Tibial nerve (tissue), 4 donors: ENCODE results near the gene KRTAP3-1. TPM values are rescaled to one million over a fixed set of nuclear protein-coding genes. Genes with fewer than 3 reads are reported as not detected.

Experiments
- DNase-seq, 2 donors: peaks; one replicate each; pipeline ENCODE4 v3.0.0-alpha.2; 2019; ENCODE audit warnings: low spot score in 2 of 2
- H3K27ac ChIP-seq, 4 donors: fragments of 200-600 bp; sonication (generic) in 3 of 4; one replicate each; pipeline ENCODE4 v1.5.1; 2017 to 2019; ENCODE audit warnings: mild to moderate bottlenecking in 1 of 4
- H3K27me3 ChIP-seq, 2 donors: fragments of 200-600 bp; sonication (generic) in 1 of 2; one replicate each; pipeline versions ENCODE4 v1.5.1 to v1.6.0; 2017 to 2019
- H3K36me3 ChIP-seq, 3 donors: fragments of 200-600 bp; sonication (generic); one replicate each; pipeline ENCODE4 v1.5.1; 2018 to 2019
- H3K4me1 ChIP-seq, 4 donors: fragments of 200-600 bp; sonication (generic) in 3 of 4; one replicate each; pipeline ENCODE4 v1.5.1; 2017 to 2019
- H3K4me3 ChIP-seq, 4 donors: fragments of 200-600 bp; sonication (generic) in 3 of 4; one replicate each; pipeline ENCODE4 v1.5.1; 2017 to 2019; ENCODE audit warnings: mild to moderate bottlenecking in 1 of 4, moderate library complexity in 1 of 4
- H3K9me3 ChIP-seq, 4 donors: fragments of 200-600 bp; sonication (generic) in 3 of 4; one replicate each; pipeline ENCODE4 v1.5.1; 2017 to 2019
- EP300 ChIP-seq, 2 donors: sonication (generic); formaldehyde crosslinking; IDR thresholded peaks; one replicate each; pipeline ENCODE4 v1.6.1; 2017; ENCODE audit warnings: antibody characterized with exemption in 2 of 2, mild to moderate bottlenecking in 1 of 2
- POLR2A ChIP-seq, 2 donors: fragments of 450-650 bp; IDR thresholded peaks; one replicate each; pipeline ENCODE4 v1.6.1; 2017; ENCODE audit warnings: antibody characterized with exemption in 2 of 2, mild to moderate bottlenecking in 2 of 2, moderate library complexity in 2 of 2
- WGBS, 2 donors: methylation state at CpG; one replicate each; pipeline ENCODE4 v1.1.5; 2018; 5-methylcytosine and 5-hydroxymethylcytosine counted together
- total RNA-seq, 4 donors: library from RNA; depleted of rRNA; stranded (reverse); fragments of >200 nt; gene quantifications; one replicate each; pipeline ENCODE4 v1.1.0, GENCODE V29; 2016
- TF ChIP-seq, protein P1 (sequence below), 5 experiments: fragments of 200-600 bp in 3 of 5; fragments of 450-650 bp in 2 of 5; sonication (generic) in 3 of 5; IDR thresholded peaks; one replicate each; pipeline ENCODE4 v1.5.1; 2016 to 2019; ENCODE audit warnings: antibody characterized with exemption in 5 of 5, mild to moderate bottlenecking in 3 of 5, moderate library complexity in 2 of 5

The KRTAP3-1 gene
- total RNA-seq, 4 donors from 2014 or later = not detected

DNA sequence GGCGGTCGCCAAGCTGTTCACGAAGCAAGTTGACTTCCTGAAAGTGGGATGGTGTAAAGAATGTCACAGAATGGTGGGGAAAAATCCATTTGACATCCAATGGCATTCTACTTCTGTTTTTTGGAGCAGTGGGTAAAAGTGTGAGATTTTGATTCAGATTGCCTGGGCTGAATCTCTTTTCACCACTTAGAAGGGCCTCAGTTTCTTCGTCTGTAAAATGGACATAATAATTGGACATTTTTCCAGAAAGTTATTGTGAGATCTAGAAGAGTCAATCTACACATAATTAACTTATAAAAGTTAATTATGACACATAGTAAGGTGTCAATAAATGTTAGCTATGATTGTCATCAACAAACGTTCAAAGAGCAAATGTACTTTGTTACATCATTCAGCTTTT is 27.8 kb downstream of the KRTAP3-1 start:
- H3K36me3 ChIP-seq = no peaks in the 10 kb centered on the region
- 44 to 51% methylated on average over 5 of the region's 5 CpGs for WGBS, 2 donors
- H3K9me3 ChIP-seq = no peaks in the 10 kb centered on the region
- peaks cover 0 to 10% (median 0%) of the 10 kb centered on the region in 4 donors for H3K4me1 ChIP-seq
- DNase-seq = no peak
- H3K27me3 ChIP-seq = peaks cover 0 to 4% of the 10 kb centered on the region in 2 donors
- TF ChIP-seq POLR2A (IDR thresholded peaks at IDR 0.05) (no peak), EP300 (IDR thresholded peaks at IDR 0.05) (no peak)
- TF ChIP-seq, protein P1, sequence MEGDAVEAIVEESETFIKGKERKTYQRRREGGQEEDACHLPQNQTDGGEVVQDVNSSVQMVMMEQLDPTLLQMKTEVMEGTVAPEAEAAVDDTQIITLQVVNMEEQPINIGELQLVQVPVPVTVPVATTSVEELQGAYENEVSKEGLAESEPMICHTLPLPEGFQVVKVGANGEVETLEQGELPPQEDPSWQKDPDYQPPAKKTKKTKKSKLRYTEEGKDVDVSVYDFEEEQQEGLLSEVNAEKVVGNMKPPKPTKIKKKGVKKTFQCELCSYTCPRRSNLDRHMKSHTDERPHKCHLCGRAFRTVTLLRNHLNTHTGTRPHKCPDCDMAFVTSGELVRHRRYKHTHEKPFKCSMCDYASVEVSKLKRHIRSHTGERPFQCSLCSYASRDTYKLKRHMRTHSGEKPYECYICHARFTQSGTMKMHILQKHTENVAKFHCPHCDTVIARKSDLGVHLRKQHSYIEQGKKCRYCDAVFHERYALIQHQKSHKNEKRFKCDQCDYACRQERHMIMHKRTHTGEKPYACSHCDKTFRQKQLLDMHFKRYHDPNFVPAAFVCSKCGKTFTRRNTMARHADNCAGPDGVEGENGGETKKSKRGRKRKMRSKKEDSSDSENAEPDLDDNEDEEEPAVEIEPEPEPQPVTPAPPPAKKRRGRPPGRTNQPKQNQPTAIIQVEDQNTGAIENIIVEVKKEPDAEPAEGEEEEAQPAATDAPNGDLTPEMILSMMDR (IDR thresholded peaks at IDR 0.05) = no peak
- no peak overlapping the region for H3K27ac ChIP-seq
- no peak overlapping the region for H3K4me3 ChIP-seq

DNA sequence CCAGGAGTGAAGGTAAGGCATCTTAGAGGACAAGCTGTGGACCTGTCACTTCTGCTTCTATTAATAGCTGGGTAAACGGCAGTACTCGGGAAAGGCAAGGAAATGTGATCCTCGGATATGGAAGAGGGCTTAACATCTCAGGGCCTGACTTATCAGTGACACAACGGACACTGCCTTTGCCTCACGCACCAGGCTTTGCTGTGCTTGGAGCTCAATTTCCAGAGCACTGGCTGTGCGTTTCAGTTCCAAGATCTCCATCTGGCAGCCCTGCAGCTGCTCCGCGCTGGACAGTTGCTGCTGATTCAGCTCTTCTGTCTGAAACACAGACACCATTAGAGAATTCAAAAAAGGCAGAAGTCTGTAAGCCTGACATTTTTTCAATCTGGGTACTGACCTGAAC is 28.3 kb downstream of the KRTAP3-1 start:
- TF ChIP-seq EP300 (IDR thresholded peaks at IDR 0.05) = no peak
- TF ChIP-seq, protein P1 (IDR thresholded peaks at IDR 0.05) = no peak
- no peak for TF ChIP-seq POLR2A (IDR thresholded peaks at IDR 0.05)
- H3K27ac ChIP-seq = no peak overlapping the region
- H3K4me1 ChIP-seq = peaks cover 0 to 10% (median 0%) of the 10 kb centered on the region in 4 donors
- H3K4me3 ChIP-seq = no peak overlapping the region
- H3K27me3 ChIP-seq = peaks cover 0 to 4% of the 10 kb centered on the region in 2 donors
- no peaks in the 10 kb centered on the region for H3K9me3 ChIP-seq
- WGBS, 2 donors = 15 to 25% methylated on average over 8 of the region's 8 CpGs
- H3K36me3 ChIP-seq = no peaks in the 10 kb centered on the region
- no peak for DNase-seq

DNA sequence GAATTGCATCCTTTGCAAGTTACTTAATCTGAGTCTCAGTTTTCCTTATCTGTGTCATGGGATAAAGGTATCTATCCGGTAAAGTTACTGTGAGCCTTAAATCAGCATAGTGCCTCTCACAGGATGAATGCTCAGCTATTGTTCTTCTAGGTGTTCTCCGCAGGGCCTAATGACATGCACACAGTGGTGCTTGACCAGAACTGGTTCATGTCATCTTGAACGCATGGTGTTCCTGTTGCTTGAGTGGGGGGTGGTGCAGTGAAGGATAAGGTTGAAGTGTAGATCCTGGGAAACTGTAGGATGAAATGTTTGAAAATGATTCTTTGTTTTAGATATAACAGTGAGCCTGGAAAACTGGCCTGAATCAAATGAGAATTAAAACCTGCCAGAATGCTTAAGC is 28.8 kb downstream of the KRTAP3-1 start:
- no peaks in the 10 kb centered on the region for H3K9me3 ChIP-seq
- no peaks in the 10 kb centered on the region for H3K36me3 ChIP-seq
- H3K4me3 ChIP-seq = no peak overlapping the region
- TF ChIP-seq POLR2A (IDR thresholded peaks at IDR 0.05) (no peak), EP300 (IDR thresholded peaks at IDR 0.05) (no peak)
- TF ChIP-seq, protein P1 (IDR thresholded peaks at IDR 0.05) = no peak
- 91 to 95% methylated on average over 3 of the region's 3 CpGs for WGBS, 2 donors
- H3K4me1 ChIP-seq = peaks cover 0 to 10% (median 0%) of the 10 kb centered on the region in 4 donors
- no peak for DNase-seq
- no peak overlapping the region for H3K27ac ChIP-seq
- H3K27me3 ChIP-seq = peaks cover 0 to 4% of the 10 kb centered on the region in 2 donors

- H3K4me3 ChIP-seq = no peak overlapping the region
- WGBS, 2 donors = 70 to 80% methylated on average over 13 of the region's 13 CpGs
Measured at GRCh38 chr17:40978575-40979151, 30.3 kb downstream of the KRTAP3-1 start.

DNA sequence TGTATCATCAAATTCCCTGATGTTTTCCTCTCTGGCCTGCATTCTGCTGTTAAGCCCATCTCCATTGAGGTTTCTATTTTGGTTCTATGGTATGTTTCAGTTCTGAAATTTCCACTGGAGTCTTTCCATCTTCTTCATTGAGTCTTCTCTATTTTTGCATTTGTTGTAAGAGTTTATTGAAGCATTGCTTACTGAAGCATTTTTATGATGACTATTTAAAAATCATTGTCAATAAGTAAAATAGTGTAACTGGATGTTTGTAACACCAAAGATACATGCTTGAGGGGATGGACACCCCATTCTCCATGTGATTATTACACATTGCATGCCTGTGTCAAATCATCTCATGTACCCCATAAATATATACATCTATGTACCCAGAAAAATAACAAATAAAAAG is 33.4 kb downstream of the KRTAP3-1 start:
- H3K9me3 ChIP-seq = no peaks in the 10 kb centered on the region
- peaks cover 0 to 4% of the 10 kb centered on the region in 2 donors for H3K27me3 ChIP-seq
- no peaks in the 10 kb centered on the region for H3K36me3 ChIP-seq
- no peak overlapping the region for H3K4me3 ChIP-seq
- no peak for DNase-seq
- peaks cover 0 to 4% (median 0%) of the 10 kb centered on the region in 4 donors for H3K4me1 ChIP-seq
- no peak overlapping the region for H3K27ac ChIP-seq
- TF ChIP-seq POLR2A (IDR thresholded peaks at IDR 0.05) (no peak), EP300 (IDR thresholded peaks at IDR 0.05) (no peak)
- TF ChIP-seq, protein P1 (IDR thresholded peaks at IDR 0.05) = no peak

More at GRCh38 chr17:40978575-40979151, 30.3 kb downstream of the KRTAP3-1 start:
- no peak for DNase-seq
- TF ChIP-seq EP300 (IDR thresholded peaks at IDR 0.05) = no peak
- TF ChIP-seq, protein P1 (IDR thresholded peaks at IDR 0.05) = no peak
- TF ChIP-seq POLR2A (IDR thresholded peaks at IDR 0.05) = no peak
- no peaks in the 10 kb centered on the region for H3K9me3 ChIP-seq
- no peaks in the 10 kb centered on the region for H3K36me3 ChIP-seq
- H3K4me1 ChIP-seq = peaks cover 0 to 10% (median 0%) of the 10 kb centered on the region in 4 donors
- no peak overlapping the region for H3K27ac ChIP-seq
- H3K27me3 ChIP-seq = peaks cover 0 to 4% of the 10 kb centered on the region in 2 donors
